Type B pancreatic cell (in vitro differentiated cells): Measurements from ENCODE around the gene AFF1. TPM values are rescaled to one million over a fixed set of nuclear protein-coding genes. Genes with fewer than 3 reads are reported as not detected.
"Not testable (repeated sequence)": the region's sequence is repeated elsewhere in the genome, so short reads cannot be mapped to it uniquely, and the experiment has no call there.

Experiments
- DNase-seq: peaks from one replicate; pipeline ENCODE4 v3.0.0; 2021; ENCODE audit warnings: mixed read lengths; ENCODE audit not compliant: unreplicated experiment; ENCODE audit errors: extremely low spot score
- H3K27ac Mint-ChIP-seq: 2 replicates; pipeline ENCODE4 v1.8.0; 2021; ENCODE audit warnings: mild to moderate bottlenecking, mixed read lengths
- H3K27me3 Mint-ChIP-seq: 2 replicates; pipeline ENCODE4 v1.8.0; 2021; ENCODE audit warnings: mixed read lengths
- H3K36me3 Mint-ChIP-seq: 2 replicates; pipeline ENCODE4 v1.8.0; 2021; ENCODE audit warnings: mixed read lengths
- H3K4me1 Mint-ChIP-seq: one replicate; pipeline ENCODE4 v1.8.0; 2021; ENCODE audit warnings: mixed read lengths; ENCODE audit not compliant: unreplicated experiment
- H3K4me3 Mint-ChIP-seq: 2 replicates; pipeline ENCODE4 v1.8.0; 2021; ENCODE audit warnings: mild to moderate bottlenecking, mixed read lengths
- H3K9me3 Mint-ChIP-seq: 2 replicates; pipeline ENCODE4 v1.8.0; 2021; ENCODE audit warnings: mixed read lengths
- total RNA-seq: library from RNA; stranded (reverse); gene quantifications from 2 replicates; pipeline ENCODE4 v1.2.1, GENCODE V29; 2021; ENCODE audit warnings: low replicate concordance
- TF ChIP-seq, protein P1 (sequence below): fragments of 200-600 bp; sonication (generic); conservative IDR thresholded peaks from 2 replicates; pipeline ENCODE4 v1.5.0; 2021; ENCODE audit warnings: antibody characterized with exemption, mild to moderate bottlenecking

Gene AFF1
- total RNA-seq, 1 donor from 2014 or later = 39.7 TPM

DNA sequence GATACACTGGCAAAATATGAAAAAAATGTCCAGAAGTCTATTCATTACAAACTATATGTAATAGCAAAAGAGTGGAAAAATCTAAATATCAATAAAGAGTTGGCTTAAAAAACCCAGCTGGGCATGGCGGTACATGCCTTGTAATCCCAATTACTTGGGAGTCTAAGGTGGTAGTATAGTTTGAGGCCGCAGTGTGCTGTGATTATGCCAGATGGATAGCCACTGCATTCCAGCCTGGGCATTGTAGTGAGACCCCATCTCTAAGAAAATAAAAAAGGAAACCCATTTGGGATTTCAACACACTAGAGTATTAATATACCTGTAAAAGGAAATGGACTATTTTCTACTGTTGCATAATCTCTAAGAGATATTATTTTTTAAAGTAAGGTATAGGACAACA is 45.4 kb downstream of the AFF1 start:
- TF ChIP-seq, protein P1, sequence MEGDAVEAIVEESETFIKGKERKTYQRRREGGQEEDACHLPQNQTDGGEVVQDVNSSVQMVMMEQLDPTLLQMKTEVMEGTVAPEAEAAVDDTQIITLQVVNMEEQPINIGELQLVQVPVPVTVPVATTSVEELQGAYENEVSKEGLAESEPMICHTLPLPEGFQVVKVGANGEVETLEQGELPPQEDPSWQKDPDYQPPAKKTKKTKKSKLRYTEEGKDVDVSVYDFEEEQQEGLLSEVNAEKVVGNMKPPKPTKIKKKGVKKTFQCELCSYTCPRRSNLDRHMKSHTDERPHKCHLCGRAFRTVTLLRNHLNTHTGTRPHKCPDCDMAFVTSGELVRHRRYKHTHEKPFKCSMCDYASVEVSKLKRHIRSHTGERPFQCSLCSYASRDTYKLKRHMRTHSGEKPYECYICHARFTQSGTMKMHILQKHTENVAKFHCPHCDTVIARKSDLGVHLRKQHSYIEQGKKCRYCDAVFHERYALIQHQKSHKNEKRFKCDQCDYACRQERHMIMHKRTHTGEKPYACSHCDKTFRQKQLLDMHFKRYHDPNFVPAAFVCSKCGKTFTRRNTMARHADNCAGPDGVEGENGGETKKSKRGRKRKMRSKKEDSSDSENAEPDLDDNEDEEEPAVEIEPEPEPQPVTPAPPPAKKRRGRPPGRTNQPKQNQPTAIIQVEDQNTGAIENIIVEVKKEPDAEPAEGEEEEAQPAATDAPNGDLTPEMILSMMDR = no peak
- H3K27me3 Mint-ChIP-seq = no peaks in the 10 kb centered on the region
- peaks cover 19% of the 10 kb centered on the region for H3K4me1 Mint-ChIP-seq
- peaks cover 9% of the 10 kb centered on the region for H3K36me3 Mint-ChIP-seq
- DNase-seq = no peak
- no peak overlapping the region for H3K27ac Mint-ChIP-seq
- H3K9me3 Mint-ChIP-seq = peaks cover 7% of the 10 kb centered on the region
- no peak overlapping the region for H3K4me3 Mint-ChIP-seq

DNA sequence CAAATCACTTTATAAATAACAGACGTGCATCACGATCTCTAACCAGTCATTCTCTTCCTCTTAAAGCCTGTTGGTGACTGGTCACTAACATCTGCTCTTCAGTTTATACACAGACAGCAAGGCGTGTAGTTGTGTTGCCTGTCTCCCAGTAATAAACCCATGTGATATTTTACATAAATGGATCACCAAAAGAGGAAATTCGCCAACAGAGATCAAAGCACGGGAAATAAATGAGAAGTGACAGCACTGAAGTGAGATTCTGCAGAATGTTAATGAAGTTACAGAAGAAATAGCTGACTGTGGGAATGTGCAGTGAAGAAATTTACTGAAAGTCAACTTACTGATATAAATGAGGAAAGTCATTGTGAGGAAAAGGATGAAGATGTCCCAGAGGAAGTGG is 47.0 kb downstream of the AFF1 start:
- Mint-ChIP-seq H3K4me1 (peaks cover 11% of the 10 kb centered on the region), H3K27ac (no peak overlapping the region), H3K4me3 (no peak overlapping the region), H3K27me3 (no peaks in the 10 kb centered on the region), H3K9me3 (peaks cover 7% of the 10 kb centered on the region), H3K36me3 (peaks cover 6% of the 10 kb centered on the region)
- DNase-seq = no peak
- TF ChIP-seq, protein P1 = no peak

DNA sequence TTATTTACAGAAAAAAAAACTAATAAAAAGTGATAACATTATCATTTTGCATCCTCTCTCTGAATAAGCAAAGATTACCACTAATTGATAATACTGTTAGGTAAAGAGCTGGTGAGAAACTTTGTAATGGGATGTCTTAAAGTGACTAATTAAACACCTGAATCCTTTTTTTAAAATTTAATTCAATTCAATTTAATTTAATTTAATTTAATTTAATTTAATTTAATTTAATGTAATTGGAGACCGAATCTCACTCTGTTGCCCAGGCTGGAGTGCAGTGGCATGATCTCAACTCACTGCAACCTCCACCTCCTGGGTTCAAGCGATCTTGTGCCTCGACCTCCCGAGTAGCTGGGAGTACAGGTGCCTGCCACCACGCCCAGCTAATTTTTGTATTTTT is 51.0 kb downstream of the AFF1 start:
- not testable (repeated sequence) for H3K4me3 Mint-ChIP-seq, DNase-seq, H3K27ac Mint-ChIP-seq, H3K27me3 Mint-ChIP-seq, H3K4me1 Mint-ChIP-seq
- H3K36me3 Mint-ChIP-seq = peaks cover 21% of the 10 kb centered on the region
- H3K9me3 Mint-ChIP-seq = peaks cover 12% of the 10 kb centered on the region

DNA sequence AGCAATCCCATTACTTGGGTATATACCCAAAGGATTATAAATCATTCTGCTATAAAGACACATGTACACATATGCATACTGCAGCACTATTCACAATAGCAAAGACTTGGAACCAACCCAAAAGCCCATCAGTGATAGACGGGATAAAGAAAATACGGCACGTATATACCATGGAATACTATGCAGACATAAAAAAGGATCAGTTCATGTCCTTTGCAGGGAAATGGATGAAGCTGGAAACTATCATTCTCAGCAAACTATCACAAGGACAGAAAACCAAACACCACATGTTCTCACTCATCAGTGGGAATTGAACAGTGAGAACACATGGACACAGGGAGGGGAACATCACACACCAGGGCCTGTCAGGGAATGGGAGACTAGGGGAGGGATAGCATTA is 54.8 kb downstream of the AFF1 start:
- peaks cover 23% of the 10 kb centered on the region for H3K36me3 Mint-ChIP-seq
- not testable (repeated sequence) for DNase-seq, H3K4me1 Mint-ChIP-seq, H3K27ac Mint-ChIP-seq, H3K9me3 Mint-ChIP-seq, H3K27me3 Mint-ChIP-seq, H3K4me3 Mint-ChIP-seq

GRCh38 chr4:86990510-86990909 is 55.7 kb downstream of the AFF1 start:
- no peaks in the 10 kb centered on the region for H3K27me3 Mint-ChIP-seq
- no peaks in the 10 kb centered on the region for H3K4me1 Mint-ChIP-seq
- H3K36me3 Mint-ChIP-seq = peaks cover 24% of the 10 kb centered on the region
- H3K27ac Mint-ChIP-seq = no peak overlapping the region
- DNase-seq = no peak
- H3K9me3 Mint-ChIP-seq = peaks cover 5% of the 10 kb centered on the region
- TF ChIP-seq, protein P1 = no peak
- no peak overlapping the region for H3K4me3 Mint-ChIP-seq

DNA sequence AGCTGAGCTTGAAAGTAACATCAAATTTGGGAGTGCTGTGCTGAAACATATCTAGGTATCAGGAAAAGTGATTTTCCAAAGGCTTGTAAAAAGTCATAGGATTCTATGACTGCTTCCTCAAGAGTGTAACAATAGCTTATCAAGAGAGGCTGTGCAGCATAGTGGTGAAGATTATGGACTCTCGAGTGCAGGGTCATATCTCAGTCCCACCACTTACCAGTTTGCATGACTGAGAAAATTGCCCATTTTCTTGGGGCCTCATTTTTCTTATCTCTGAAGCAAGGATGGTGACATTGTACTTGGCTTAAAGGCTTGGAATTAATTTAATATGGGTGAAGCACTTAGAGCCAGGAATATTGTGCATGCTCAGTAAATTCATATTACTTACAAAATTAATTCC is 57.2 kb downstream of the AFF1 start:
- Mint-ChIP-seq H3K27me3 (no peaks in the 10 kb centered on the region), H3K9me3 (peaks cover 5% of the 10 kb centered on the region), H3K27ac (no peak overlapping the region), H3K4me1 (no peaks in the 10 kb centered on the region), H3K36me3 (peaks cover 24% of the 10 kb centered on the region), H3K4me3 (no peak overlapping the region)
- DNase-seq = no peak
- TF ChIP-seq, protein P1 = no peak
